Stomach (tissue), 4 donors: ENCODE measurements around the gene ERF.
A peak's percentile ranks its signal among the peaks of the same experiment; 100 is the strongest.

Experiments
- CTCF ChIP-seq, 7 experiments: fragments of 450-650 bp in 4 of 7; fragments of 200-600 bp in 3 of 7; sonication (generic) in 3 of 7; IDR thresholded peaks; one replicate each; pipeline ENCODE4 v1.5.1; 2016 to 2019; ENCODE audit warnings: antibody characterized with exemption in 7 of 7, control low read depth in 2 of 7, mild to moderate bottlenecking in 1 of 7
- POLR2A ChIP-seq, 4 donors: fragments of 450-650 bp; IDR thresholded peaks; one replicate each; pipeline ENCODE4 v1.6.1; 2016; ENCODE audit warnings: antibody characterized with exemption in 4 of 4, control low read depth in 2 of 4, mild to moderate bottlenecking in 1 of 4, moderate library complexity in 1 of 4
- POLR2AphosphoS5 ChIP-seq, 3 donors: sonication (generic); formaldehyde crosslinking; IDR thresholded peaks; one replicate each; pipeline ENCODE4 v1.6.1; 2016; ENCODE audit warnings: antibody characterized with exemption in 3 of 3

GRCh38 chr19:42242512-42243409 is 12.2 kb downstream of the ERF start, which contains the start of gene GSK3A:
- no peak for TF ChIP-seq CTCF (IDR thresholded peaks at IDR 0.05)
- peak in 2 of 4 donors; percentile 57 to 76 for TF ChIP-seq POLR2A (IDR thresholded peaks at IDR 0.05)
- peak; percentile 93 to 99 (median 98) for TF ChIP-seq POLR2AphosphoS5 (IDR thresholded peaks at IDR 0.05)
